ENCODE data around the gene SLC22A16.

GRCh38 chr6:110512991-110513390 is 36.6 kb upstream of the SLC22A16 start:
- no peak for TF ChIP-seq CTCF (IDR thresholded peaks at IDR 0.05)
- no peak for TF ChIP-seq POLR2A (IDR thresholded peaks at IDR 0.05)
- no peak for TF ChIP-seq POLR2AphosphoS5 (IDR thresholded peaks at IDR 0.05; ENCODE audit: insufficient read depth in 1 of 2, low read depth in 1 of 2)
